HG03196 (cell line): ENCODE measurements around the gene UBE2U.

ENCODE experiments used
- ATAC-seq: cut with Tn5 transposase; IDR thresholded peaks from one replicate; pipeline ENCODE4 v1.9.1; 2021; ENCODE audit not compliant: unreplicated experiment

The UBE2U gene

DNA sequence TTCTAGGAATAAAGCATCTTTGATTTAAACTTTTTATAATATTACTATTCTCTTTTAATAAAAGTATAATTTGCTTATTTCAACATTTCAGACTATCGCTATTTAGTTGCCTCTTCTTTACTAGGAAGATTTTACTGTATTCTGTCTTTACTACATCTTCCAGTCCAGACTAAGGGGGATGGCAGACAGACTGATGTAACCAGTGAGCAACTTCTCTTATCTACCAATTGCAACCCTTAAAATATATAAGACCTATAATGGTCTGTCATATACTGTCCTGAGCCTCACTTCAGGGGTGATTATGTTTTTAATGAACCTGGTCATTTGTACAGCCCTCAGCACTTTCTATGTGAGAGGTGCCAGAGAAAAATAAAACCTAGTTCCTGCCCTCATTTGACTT, 87.0 kb downstream of the UBE2U start:
- no peak for ATAC-seq

DNA sequence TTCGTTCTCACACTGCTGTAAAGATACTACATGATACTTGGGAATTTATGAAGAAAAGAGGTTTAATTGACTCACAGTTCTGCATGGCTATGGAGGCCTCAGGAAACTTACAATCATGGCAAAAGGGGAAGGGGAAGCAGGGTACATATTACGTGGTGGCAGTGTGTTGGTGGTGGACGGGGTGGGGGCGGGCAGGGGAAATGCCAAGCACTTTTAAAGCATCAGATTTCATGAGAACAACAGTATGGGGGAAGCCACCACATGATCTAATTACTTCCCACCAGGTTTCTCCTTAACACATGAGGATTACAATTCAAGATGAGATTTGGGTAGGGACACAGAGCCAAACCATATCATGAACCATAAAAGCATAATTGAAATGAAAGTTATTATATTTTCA, 88.5 kb downstream of the UBE2U start:
- ATAC-seq, result no peak

DNA sequence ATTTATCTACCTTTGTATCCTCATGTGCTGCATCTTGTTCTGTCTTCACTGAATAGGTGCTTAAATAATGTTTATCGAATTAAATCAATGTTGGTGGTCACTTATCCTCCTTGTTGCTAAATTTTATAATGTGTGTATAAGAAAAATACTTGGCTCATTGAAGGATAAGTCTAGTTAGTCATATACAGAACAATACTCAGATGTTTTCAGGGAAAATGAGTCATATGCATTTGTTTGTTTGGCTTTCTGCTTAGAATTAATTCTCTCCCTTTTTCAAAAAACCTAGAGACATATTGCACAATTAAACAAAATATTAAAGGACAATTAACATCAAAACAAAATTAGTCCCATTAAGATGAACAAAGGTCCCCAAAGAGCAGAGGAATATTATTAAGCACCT, 89.0 kb downstream of the UBE2U start:
- ATAC-seq, result no peak

DNA sequence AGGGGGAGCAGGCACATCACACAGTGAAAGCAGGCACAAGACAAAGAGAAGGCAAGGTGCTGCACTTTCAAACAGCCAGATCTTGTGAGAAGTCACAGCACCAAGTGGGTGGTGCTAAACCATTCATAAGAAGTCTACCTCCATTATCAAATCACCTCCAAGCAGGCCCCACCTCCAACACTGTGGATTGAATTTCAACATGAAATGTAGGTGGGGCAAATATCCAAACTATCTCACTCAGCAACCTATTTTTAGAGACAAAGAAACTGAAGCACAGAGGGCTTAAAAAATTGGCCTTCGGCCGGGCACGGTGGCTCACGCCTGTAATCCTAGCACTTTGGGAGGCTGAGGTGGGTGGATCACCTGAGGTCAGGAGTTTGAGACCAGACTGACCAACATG, 90.4 kb downstream of the UBE2U start:
- no peak for ATAC-seq

DNA sequence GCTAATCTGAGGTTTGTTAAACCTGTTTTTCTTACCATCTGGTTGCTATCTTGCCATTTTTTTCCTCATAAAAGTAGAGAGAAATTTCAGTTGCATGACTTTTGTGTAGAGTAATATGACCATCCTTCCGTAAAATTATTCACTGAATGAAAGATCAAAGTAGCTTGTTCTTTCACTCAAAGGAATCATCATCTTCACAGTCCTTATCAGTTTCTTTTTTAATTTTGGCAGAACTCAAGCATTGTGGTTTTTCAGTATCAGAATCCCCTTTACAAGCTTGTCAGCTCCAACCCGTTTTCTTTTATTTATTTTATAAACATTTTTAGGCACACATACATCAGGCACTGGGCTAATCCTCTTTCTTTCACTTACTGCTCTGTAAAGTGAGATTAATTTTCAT, 91.7 kb downstream of the UBE2U start:
- ATAC-seq, result no peak

DNA sequence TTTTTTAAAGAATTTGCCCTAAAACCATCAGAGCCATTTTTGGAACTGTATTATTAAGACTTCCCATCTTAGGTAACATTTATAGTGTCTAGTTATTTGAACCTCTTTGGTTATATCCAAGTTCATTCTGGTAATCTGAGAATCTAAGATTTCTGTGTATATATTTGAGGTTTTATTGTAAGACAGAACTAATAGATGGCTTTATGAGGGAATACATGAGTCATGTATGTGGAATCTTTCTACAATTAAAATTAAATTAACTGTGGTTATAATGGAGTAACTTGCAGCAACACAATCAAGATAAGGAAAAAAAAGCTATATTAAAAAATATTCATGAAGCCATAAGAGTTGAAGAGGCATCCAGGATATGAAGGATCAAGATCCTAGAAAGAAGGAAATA, 92.1 kb downstream of the UBE2U start:
- ATAC-seq, result no peak

DNA sequence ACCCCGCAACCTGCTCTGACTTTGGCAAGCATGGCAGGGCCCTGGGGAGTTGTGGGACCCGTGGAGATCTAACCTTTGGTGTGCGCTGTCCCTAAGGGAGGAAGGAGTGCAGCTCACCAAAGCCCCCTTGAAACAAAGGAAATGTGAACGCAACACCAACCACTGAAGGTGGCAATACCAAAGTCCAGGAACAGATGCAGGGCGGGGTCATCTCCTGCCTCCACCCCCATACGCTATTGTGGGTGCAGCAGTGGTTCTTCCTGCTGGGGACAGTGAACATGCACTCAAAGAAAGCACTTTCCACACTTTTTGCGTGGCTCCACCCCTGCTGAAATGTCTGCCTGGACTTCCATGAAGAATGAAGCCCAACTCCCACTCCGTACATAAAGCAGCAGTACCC, 93.0 kb downstream of the UBE2U start:
- no peak for ATAC-seq

DNA sequence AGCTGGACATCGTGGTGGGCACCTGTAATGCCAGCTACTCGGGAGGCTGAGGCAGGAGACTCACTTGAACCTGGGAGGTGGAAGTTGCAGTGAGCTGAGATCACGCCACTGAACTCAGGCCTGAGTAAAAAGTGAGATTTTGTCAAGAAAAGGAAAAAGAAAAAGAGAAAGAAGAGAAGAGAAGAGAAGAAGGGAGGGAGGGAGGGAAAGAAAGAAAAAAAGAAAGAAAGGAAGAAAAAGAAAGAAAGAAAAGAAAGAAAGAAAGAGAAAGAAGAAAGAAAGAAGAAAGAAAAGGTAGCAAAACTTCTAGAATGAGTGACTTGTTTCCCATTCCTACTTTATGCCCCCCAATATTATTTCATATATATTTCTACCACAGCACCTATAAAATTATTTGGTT, 98.8 kb downstream of the UBE2U start:
- ATAC-seq, result no peak

DNA sequence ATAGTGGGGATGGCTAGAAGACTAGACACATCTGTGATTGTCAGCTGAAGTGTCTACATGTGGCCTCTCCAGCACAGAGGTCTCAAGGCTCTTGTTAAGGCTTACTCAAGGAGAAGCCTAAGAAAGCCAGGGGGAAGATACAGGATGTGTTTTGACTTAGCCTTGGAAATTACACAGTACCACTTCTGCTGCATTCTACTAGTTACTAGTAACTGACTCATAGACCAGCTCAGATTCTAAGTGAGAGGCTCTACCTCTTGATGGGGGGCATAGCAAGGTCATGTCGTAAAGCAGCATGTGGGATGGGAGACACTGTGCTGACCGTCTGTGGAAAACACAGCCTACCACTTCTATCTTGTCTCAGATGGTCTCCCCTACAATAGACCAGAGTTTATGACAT, 99.5 kb downstream of the UBE2U start:
- no peak for ATAC-seq

DNA sequence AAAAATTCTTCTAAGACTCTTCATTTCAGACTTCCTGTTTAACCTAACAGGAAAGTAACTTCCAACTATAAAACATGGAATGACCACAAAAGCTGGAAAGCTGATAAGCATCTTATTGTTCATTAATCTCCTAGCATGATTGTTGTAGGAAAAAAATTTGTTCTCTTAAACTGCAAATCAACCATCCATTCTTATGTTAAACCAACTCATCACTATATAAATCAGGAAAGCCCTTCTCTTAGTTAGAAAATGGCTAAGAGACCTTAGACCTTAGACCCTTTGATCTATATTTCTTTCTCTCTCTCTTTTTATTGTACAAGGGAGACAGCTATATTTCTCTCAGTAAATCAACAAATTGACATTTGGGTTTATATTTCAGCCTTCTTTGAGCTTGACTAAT, 101.4 kb downstream of the UBE2U start:
- ATAC-seq, result no peak

DNA sequence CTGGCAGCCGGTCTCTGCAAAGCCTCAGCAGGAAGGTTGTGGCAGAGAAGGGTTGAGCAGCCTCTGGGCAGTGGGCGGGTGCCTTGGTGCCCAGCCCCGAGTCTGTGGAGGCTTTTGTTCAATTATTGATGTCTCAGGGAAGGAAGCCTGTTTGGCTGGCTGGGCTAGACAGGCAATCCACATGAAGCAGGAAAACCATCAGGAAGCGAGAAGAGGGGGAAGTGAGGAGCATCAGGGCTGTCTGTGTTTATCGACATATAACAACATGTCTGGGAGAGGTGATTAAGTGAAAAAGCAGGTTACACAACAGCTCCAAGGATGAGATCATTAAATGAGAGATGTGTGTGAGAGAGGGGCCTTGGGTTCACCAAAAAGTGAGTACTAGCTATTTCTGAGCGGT, 105.4 kb downstream of the UBE2U start:
- no peak for ATAC-seq

DNA sequence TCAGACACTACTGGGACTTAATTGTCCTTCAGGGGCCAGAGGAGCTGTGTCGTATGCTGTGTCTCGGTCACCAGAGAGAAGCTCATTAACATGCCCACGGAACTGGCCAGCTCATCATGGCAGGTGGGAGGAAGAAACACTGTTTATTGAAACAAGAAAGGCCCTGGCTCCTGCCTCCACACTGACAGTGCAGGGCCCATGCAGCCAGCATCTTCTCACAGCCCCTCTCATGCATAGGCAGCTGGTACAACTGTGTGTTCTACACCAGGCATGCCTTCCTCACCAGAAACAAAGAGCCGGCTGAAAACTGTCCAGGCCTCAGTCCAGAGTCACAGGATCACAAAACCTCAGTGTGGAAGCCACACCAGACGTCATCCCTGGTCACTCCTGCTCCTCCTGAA, 106.0 kb downstream of the UBE2U start:
- ATAC-seq, result no peak

DNA sequence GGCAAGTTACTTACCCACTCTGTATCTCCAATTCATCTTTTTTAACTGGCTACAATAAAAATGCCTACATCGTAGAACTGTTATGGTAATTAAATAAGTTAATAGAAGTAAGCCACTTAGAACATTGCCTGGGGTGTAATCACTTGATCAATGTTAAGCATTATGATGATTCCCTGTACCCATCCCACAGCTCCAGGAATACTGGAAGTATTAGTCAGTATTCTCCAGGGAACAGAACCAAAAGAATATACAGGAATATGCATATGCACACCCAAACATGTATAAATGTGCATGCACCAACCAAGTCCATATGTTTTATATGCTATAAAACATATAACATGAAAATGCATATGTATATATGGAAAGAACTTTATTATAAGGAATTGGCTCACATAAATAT, 107.3 kb downstream of the UBE2U start:
- no peak for ATAC-seq

DNA sequence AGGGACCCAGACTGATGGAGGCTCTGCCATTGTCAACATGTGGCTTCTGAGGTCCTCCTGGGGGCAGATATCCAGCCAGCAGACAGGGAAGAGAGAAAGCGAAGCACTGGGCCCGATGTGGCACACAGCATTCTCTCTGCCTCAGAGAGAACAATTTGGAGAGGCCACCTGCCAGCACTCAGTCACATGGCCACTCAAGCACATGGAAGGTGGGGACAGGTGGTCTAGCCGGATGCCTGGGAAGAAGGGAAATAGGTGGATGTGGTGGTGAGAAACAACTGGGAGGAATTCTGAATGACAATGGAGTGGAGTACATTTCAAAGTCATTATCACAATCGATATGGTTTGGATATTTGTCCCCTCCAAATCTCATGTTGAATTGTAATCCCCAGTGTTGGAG, 109.0 kb downstream of the UBE2U start:
- no peak for ATAC-seq

DNA sequence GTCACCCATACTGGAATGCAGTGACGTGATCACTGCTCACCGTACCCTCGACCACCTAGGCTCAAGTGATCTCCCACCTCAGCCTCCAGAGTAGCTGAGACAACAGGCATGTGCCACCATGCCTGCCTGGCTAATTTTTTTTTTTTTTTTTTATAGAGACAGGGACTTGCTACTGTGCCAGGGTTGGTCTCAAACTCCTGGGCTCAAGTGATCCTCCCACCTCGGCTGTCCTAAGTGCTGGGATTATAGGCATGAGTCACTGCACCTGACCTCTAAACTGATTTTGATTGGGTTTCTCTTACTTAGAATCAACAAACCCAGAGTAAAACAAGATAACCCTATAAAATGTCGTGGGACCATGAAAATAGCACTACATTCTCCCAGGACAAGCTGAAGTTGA, 112.0 kb downstream of the UBE2U start:
- ATAC-seq, result no peak
